Liver (tissue), 9 donors: ENCODE data around the gene ARHGEF3. TPM values are rescaled to one million over a fixed set of nuclear protein-coding genes. Genes with fewer than 3 reads are reported as not detected.

Experiments used
- DNase-seq: peaks from one replicate; pipeline ENCODE4 v3.0.0-alpha.2; 2017; ENCODE audit warnings: low spot score
- H3K27ac ChIP-seq, 2 donors: one replicate each; pipeline ENCODE4 v1.7.0; 2013; ENCODE audit warnings: inconsistent platforms in 2 of 2, low read length in 2 of 2, control low read depth in 1 of 2, low read depth in 1 of 2, mild to moderate bottlenecking in 1 of 2
- H3K27me3 ChIP-seq, 4 donors: one replicate each; pipeline versions ENCODE4 v1.6.1 to v1.7.0; 2013; ENCODE audit warnings: low read length in 3 of 4, inconsistent platforms in 1 of 4, mild to moderate bottlenecking in 1 of 4, moderate library complexity in 1 of 4; ENCODE audit not compliant: control insufficient read depth in 4 of 4, insufficient read depth in 4 of 4
- H3K36me3 ChIP-seq, 4 donors: one replicate each; pipeline versions ENCODE4 v1.6.1 to v1.7.0; 2013; ENCODE audit warnings: low read length in 3 of 4, mild to moderate bottlenecking in 3 of 4, low read depth in 1 of 4, moderate library complexity in 1 of 4; ENCODE audit not compliant: control insufficient read depth in 4 of 4, insufficient read depth in 3 of 4
- H3K4me1 ChIP-seq, 4 donors: one replicate each; pipeline versions ENCODE4 v1.6.1 to v1.7.0; 2013; ENCODE audit warnings: low read length in 3 of 4, mild to moderate bottlenecking in 3 of 4, moderate library complexity in 1 of 4; ENCODE audit not compliant: control insufficient read depth in 4 of 4, insufficient read depth in 4 of 4
- H3K4me3 ChIP-seq, 3 donors: one replicate each; pipeline versions ENCODE4 v1.6.1 to v1.7.0; 2013; ENCODE audit warnings: low read length in 3 of 3, control low read depth in 1 of 3, low read depth in 1 of 3, mild to moderate bottlenecking in 1 of 3
- H3K9ac ChIP-seq, 2 donors: one replicate each; pipeline ENCODE4 v1.7.0; 2013; ENCODE audit warnings: low read length in 2 of 2, mild to moderate bottlenecking in 2 of 2, moderate library complexity in 2 of 2, control low read depth in 1 of 2, low read depth in 1 of 2
- H3K9me3 ChIP-seq, 4 donors: one replicate each; pipeline versions ENCODE4 v1.6.1 to v1.7.0; 2013; ENCODE audit warnings: low read length in 3 of 4; ENCODE audit not compliant: control insufficient read depth in 4 of 4
- ATF3 ChIP-seq: IDR thresholded peaks from 2 replicates; pipeline ENCODE4 v1.6.1; 2016; ENCODE audit warnings: antibody characterized with exemption
- CTCF ChIP-seq: fragments of 150-350 bp; IDR thresholded peaks from 2 replicates; pipeline ENCODE4 v1.5.1; 2017; ENCODE audit warnings: improper control_type of control experiment, low read depth, low read length; ENCODE audit not compliant: missing input control
- EGR1 ChIP-seq, 2 donors: IDR thresholded peaks; 2 replicates each; pipeline ENCODE4 v1.6.1; 2016 to 2018; ENCODE audit warnings: antibody characterized with exemption in 2 of 2, low read depth in 2 of 2
- FOXA1 ChIP-seq: IDR thresholded peaks from 2 replicates; pipeline ENCODE4 v1.6.1; 2016; ENCODE audit warnings: antibody characterized with exemption
- FOXA2 ChIP-seq: IDR thresholded peaks from 2 replicates; pipeline ENCODE4 v1.6.1; 2016; ENCODE audit warnings: antibody characterized with exemption
- GABPA ChIP-seq, 2 donors: IDR thresholded peaks in 1 of 2; conservative IDR thresholded peaks in 1 of 2; 2 replicates each; pipeline ENCODE4 v1.6.1; 2016; ENCODE audit warnings: antibody characterized with exemption in 2 of 2, mild to moderate bottlenecking in 1 of 2, moderate library complexity in 1 of 2
- HNF4G ChIP-seq: IDR thresholded peaks from 2 replicates; pipeline ENCODE4 v1.6.1; 2016; ENCODE audit warnings: antibody characterized with exemption
- JUND ChIP-seq, 2 donors: IDR thresholded peaks; 2 replicates each; pipeline ENCODE4 v1.6.1; 2016; ENCODE audit warnings: antibody characterized with exemption in 2 of 2
- MAX ChIP-seq: IDR thresholded peaks from 2 replicates; pipeline ENCODE4 v1.6.1; 2016; ENCODE audit warnings: antibody characterized with exemption
- NR2F2 ChIP-seq: IDR thresholded peaks from 2 replicates; pipeline ENCODE4 v1.6.1; 2016; ENCODE audit warnings: antibody characterized with exemption
- RAD21 ChIP-seq, 2 donors: IDR thresholded peaks; 2 replicates each; pipeline ENCODE4 v1.6.1; 2016; ENCODE audit warnings: antibody characterized with exemption in 2 of 2, mild to moderate bottlenecking in 2 of 2
- REST ChIP-seq: IDR thresholded peaks from 2 replicates; pipeline ENCODE4 v1.6.1; 2016; ENCODE audit warnings: antibody characterized with exemption, mild to moderate bottlenecking
- RXRA ChIP-seq, 2 donors: IDR thresholded peaks; 2 replicates each; pipeline ENCODE4 v1.6.1; 2017 to 2018; ENCODE audit warnings: antibody characterized with exemption in 2 of 2, mild to moderate bottlenecking in 1 of 2
- SP1 ChIP-seq: IDR thresholded peaks from 2 replicates; pipeline ENCODE4 v1.6.1; 2018; ENCODE audit warnings: antibody characterized with exemption, mild to moderate bottlenecking
- TAF1 ChIP-seq: conservative IDR thresholded peaks from 2 replicates; pipeline ENCODE4 v1.6.1; 2016; ENCODE audit warnings: antibody characterized with exemption, mild to moderate bottlenecking
- YY1 ChIP-seq: IDR thresholded peaks from 2 replicates; pipeline ENCODE4 v1.6.1; 2016; ENCODE audit warnings: antibody characterized with exemption, mild to moderate bottlenecking
- WGBS: extraction: QIAGEN DNeasy Blood & Tissue Kit; methylation state at CpG from one replicate; pipeline ENCODE4 v1.1.7; 2013; 5-methylcytosine and 5-hydroxymethylcytosine counted together
- polyA plus RNA-seq, 2 donors: library from polyadenylated mRNA; stranded (reverse) in 1 of 2; unstranded in 1 of 2; fragments of 200-250 nt in 1 of 2; fragments of >200 nt in 1 of 2; fragmentation: Nextera tagmentation in 1 of 2; extraction: Ambion mirVana in 1 of 2; gene quantifications; one replicate each; pipeline versions ENCODE4 v1.2.1 to v1.2.3, GENCODE V29; 2013 to 2015
- total RNA-seq, 2 donors: library from RNA; depleted of rRNA; stranded (reverse); fragments of >200 nt; gene quantifications; one replicate each; pipeline ENCODE4 v1.2.3, GENCODE V29; 2014
- donor health status: healthy.
- donor health status: healthy.
- donor health status: healthy.
- donor health status: healthy.
- donor health status: healthy.

ARHGEF3 gene
- total and polyA plus RNA-seq, 4 donors = 1.6 to 7.9 (median 2.0) TPM

GRCh38 chr3:56688191-56688590 is 113.6 kb downstream of the ARHGEF3 start:
- H3K27me3 ChIP-seq = no peaks in the 10 kb centered on the region
- 89% methylated on average over 1 of the region's 1 CpG for WGBS
- H3K4me3 ChIP-seq = no peak overlapping the region

GRCh38 chr3:56684029-56684428 is 117.7 kb downstream of the ARHGEF3 start:
- no peak for DNase-seq
- H3K4me3 ChIP-seq = no peak overlapping the region
- H3K4me1 ChIP-seq = peaks cover 3 to 9% (median 5%) of the 10 kb centered on the region in 4 donors
- H3K27ac ChIP-seq = no peak overlapping the region
- no peak overlapping the region for H3K9ac ChIP-seq
- H3K36me3 ChIP-seq = no peaks in the 10 kb centered on the region
- peaks cover 0 to 3% (median 0%) of the 10 kb centered on the region in 4 donors for H3K9me3 ChIP-seq
- WGBS = 95% methylated on average over 13 of the region's 13 CpGs
- no peaks in the 10 kb centered on the region for H3K27me3 ChIP-seq
- TF ChIP-seq JUND (IDR thresholded peaks at IDR 0.05) = no peak
- no peak for TF ChIP-seq FOXA2
- TF ChIP-seq SP1 = no peak
- TF ChIP-seq RAD21 (IDR thresholded peaks at IDR 0.05) = no peak
- TF ChIP-seq ATF3 = no peak
- TF ChIP-seq GABPA (IDR thresholded peaks at IDR 0.05 in 1 of 2, conservative IDR thresholded peaks at IDR 0.05 in 1 of 2) = no peak
- TF ChIP-seq YY1 = no peak
- no peak for TF ChIP-seq RXRA (IDR thresholded peaks at IDR 0.05)
- TF ChIP-seq FOXA1 = no peak
- TF ChIP-seq NR2F2 = no peak
- no peak for TF ChIP-seq HNF4G
- no peak for TF ChIP-seq CTCF
- TF ChIP-seq REST = no peak
- TF ChIP-seq EGR1 (IDR thresholded peaks at IDR 0.05; ENCODE audit: low read depth in 2 of 2) = no peak
- TF ChIP-seq MAX = no peak

More at GRCh38 chr3:56688191-56688590, 113.6 kb downstream of the ARHGEF3 start:
- peaks cover 0 to 3% (median 0%) of the 10 kb centered on the region in 4 donors for H3K4me1 ChIP-seq
- peaks cover 0 to 3% (median 0%) of the 10 kb centered on the region in 4 donors for H3K9me3 ChIP-seq
- no peak overlapping the region for H3K9ac ChIP-seq
- H3K36me3 ChIP-seq = no peaks in the 10 kb centered on the region
- no peak for TF ChIP-seq REST
- no peak for TF ChIP-seq JUND (IDR thresholded peaks at IDR 0.05)
- TF ChIP-seq FOXA2 = no peak
- no peak for TF ChIP-seq ATF3
- TF ChIP-seq RXRA (IDR thresholded peaks at IDR 0.05) = no peak
- no peak for TF ChIP-seq FOXA1
- no peak for TF ChIP-seq HNF4G
- no peak for TF ChIP-seq YY1
- no peak for TF ChIP-seq GABPA (IDR thresholded peaks at IDR 0.05 in 1 of 2, conservative IDR thresholded peaks at IDR 0.05 in 1 of 2)
- no peak for TF ChIP-seq SP1
- TF ChIP-seq TAF1 = no peak
- no peak for TF ChIP-seq RAD21 (IDR thresholded peaks at IDR 0.05)
- no peak for TF ChIP-seq NR2F2
- H3K27ac ChIP-seq = no peak overlapping the region
- DNase-seq = no peak
